Psoas muscle (tissue), 8 donors: ENCODE results near the gene TBCK. TPM values are rescaled to one million over a fixed set of nuclear protein-coding genes. Genes with fewer than 3 reads are reported as not detected.

ENCODE experiments used
- ATAC-seq, 4 donors: fragments of 200-7000 bp; cut with Tn5 transposase; one replicate each; pipeline ENCODE4 v1.9.1; 2020; ENCODE audit warnings: moderate library complexity in 3 of 4, mild to moderate bottlenecking in 2 of 4
- DNase-seq, 2 donors: peaks; one replicate each; pipeline ENCODE4 v3.0.0-alpha.2; 2020
- H3K27ac ChIP-seq: fragments of 200-600 bp; one replicate; pipeline ENCODE4 v1.8.0; 2022
- H3K27me3 ChIP-seq, 3 donors: fragments of 200-600 bp in 1 of 3; one replicate each; pipeline versions ENCODE4 v1.6.1 to v1.8.0; 2013 to 2022; ENCODE audit warnings: low read length in 2 of 3, mild to moderate bottlenecking in 2 of 3, moderate library complexity in 1 of 3; ENCODE audit not compliant: insufficient read depth in 3 of 3
- H3K36me3 ChIP-seq, 2 donors: fragments of 200-600 bp in 1 of 2; one replicate each; pipeline versions ENCODE4 v1.6.1 to v1.8.0; 2013 to 2022; ENCODE audit warnings: low read depth in 1 of 2, mild to moderate bottlenecking in 1 of 2, moderate library complexity in 1 of 2; ENCODE audit not compliant: insufficient read depth in 1 of 2
- H3K4me1 ChIP-seq: fragments of 200-600 bp; one replicate; pipeline ENCODE4 v1.8.0; 2022
- H3K4me3 ChIP-seq: fragments of 200-600 bp; one replicate; pipeline ENCODE4 v1.8.0; 2022; ENCODE audit warnings: mild to moderate bottlenecking
- H3K9me3 ChIP-seq: fragments of 200-600 bp; one replicate; pipeline ENCODE4 v1.8.0; 2022
- CTCF ChIP-seq: fragments of 200-600 bp; IDR thresholded peaks from one replicate; pipeline ENCODE4 v1.8.0; 2022; ENCODE audit warnings: antibody characterized with exemption
- WGBS, 3 donors: extraction: QIAGEN DNeasy Blood & Tissue Kit; methylation state at CpG; one replicate each; pipeline versions ENCODE4 v1.1.6 to v1.1.7; 2013; 5-methylcytosine and 5-hydroxymethylcytosine counted together
- intact Hi-C, 2 donors: fragments of 100-400 bp; cut with DNase I; formaldehyde crosslinking; loops; one replicate each; pipeline versions ENCODE4 v1.11.0 to v1.14.2; 2022
- polyA plus RNA-seq, 3 donors: library from polyadenylated mRNA; stranded (reverse); fragments of 200-250 nt; gene quantifications; one replicate each; pipeline ENCODE4 v1.2.3, GENCODE V29; 2013
- total RNA-seq, 4 donors: library from RNA; stranded (reverse); fragmentation: NEBNext Ultra II Directional in 2 of 4; extraction: Animal tissue kit (Norgen Biotek cat#: 25700) in 2 of 4; gene quantifications; one replicate each; pipeline versions ENCODE4 v1.2.1 to v1.2.4, GENCODE V29; 2021 to 2023
- donor health status: healthy with polysubstance abuse.
- donor health status: DM: no; HTN: no; CAD: no; lungs with moderate emphysema.
- donor health status: Bipolar disorder and iron deficiency.
- donor health status: healthy.
- donor health status: DM: yes; HTN: yes; CAD: no.
- donor health status: DM: no; HTN: no; CAD: no.
- donor health status: DM: no; HTN: no; CAD: no.
- donor health status: DM: yes; HTN: yes; CAD: no.

TBCK gene
- total and polyA plus RNA-seq, 7 donors: 1.9 to 16.8 (median 9.7) TPM

- no peak for TF ChIP-seq CTCF
- no peaks in the 10 kb centered on the region for H3K4me1 ChIP-seq
- ATAC-seq (no peak), DNase-seq (no peak)
- H3K36me3 ChIP-seq: peaks cover 6 to 46% of the 10 kb centered on the region in 2 donors
- intact Hi-C loops: no loop called here
- 97 to 98% (median 97%) methylated on average over 5 of the region's 5 CpGs for WGBS, 3 donors
- no peak overlapping the region for H3K27ac ChIP-seq
- H3K27me3 ChIP-seq: no peaks in the 10 kb centered on the region
- H3K4me3 ChIP-seq: no peak overlapping the region
- H3K9me3 ChIP-seq: no peaks in the 10 kb centered on the region
Measured at GRCh38 chr4:106291678-106292077, 24.3 kb downstream of the TBCK start.

- intact Hi-C loops: no loop called here
- no peak overlapping the region for H3K27ac ChIP-seq
Measured at GRCh38 chr4:106289737-106290136, 26.3 kb downstream of the TBCK start.

GRCh38 chr4:106287353-106287969 lies 28.5 kb downstream of the TBCK start:
- no peaks in the 10 kb centered on the region for H3K27me3 ChIP-seq
- DNase-seq: no peak
- no peaks in the 10 kb centered on the region for H3K9me3 ChIP-seq
- no peaks in the 10 kb centered on the region for H3K4me1 ChIP-seq
- H3K27ac ChIP-seq: no peak overlapping the region
- H3K4me3 ChIP-seq: no peak overlapping the region
- ATAC-seq: peak; percentile 36 to 60 (median 52)
- TF ChIP-seq CTCF: no peak
- H3K36me3 ChIP-seq: peaks cover 3 to 9% of the 10 kb centered on the region in 2 donors
- intact Hi-C loops: no loop called here

More at GRCh38 chr4:106289737-106290136, 26.3 kb downstream of the TBCK start:
- H3K4me3 ChIP-seq: no peak overlapping the region
- H3K27me3 ChIP-seq: no peaks in the 10 kb centered on the region
- TF ChIP-seq CTCF: no peak
- WGBS, 3 donors: 96 to 98% (median 97%) methylated on average over 2 of the region's 2 CpGs
- no peaks in the 10 kb centered on the region for H3K9me3 ChIP-seq
- DNase-seq (no peak), ATAC-seq (no peak)
- no peaks in the 10 kb centered on the region for H3K4me1 ChIP-seq
- peaks cover 6 to 31% of the 10 kb centered on the region in 2 donors for H3K36me3 ChIP-seq

GRCh38 chr4:106286611-106287010 lies 29.4 kb downstream of the TBCK start:
- H3K9me3 ChIP-seq: no peaks in the 10 kb centered on the region
- no peaks in the 10 kb centered on the region for H3K27me3 ChIP-seq
- DNase-seq (no peak), ATAC-seq (no peak)
- no peak for TF ChIP-seq CTCF
- no peak overlapping the region for H3K4me3 ChIP-seq
- intact Hi-C loops: no loop called here
- no peaks in the 10 kb centered on the region for H3K4me1 ChIP-seq
- no peak overlapping the region for H3K27ac ChIP-seq
- H3K36me3 ChIP-seq: peaks cover 1 to 4% of the 10 kb centered on the region in 2 donors
- WGBS, 3 donors: 94 to 98% (median 95%) methylated on average over 8 of the region's 8 CpGs

GRCh38 chr4:106284227-106284626 lies 31.8 kb downstream of the TBCK start:
- intact Hi-C loops: no loop called here
- no peaks in the 10 kb centered on the region for H3K27me3 ChIP-seq
- DNase-seq: no peak
- no peak overlapping the region for H3K27ac ChIP-seq
- no peak for ATAC-seq
- H3K4me1 ChIP-seq: no peaks in the 10 kb centered on the region
- WGBS, 3 donors: 57 to 71% (median 60%) methylated on average over 3 of the region's 3 CpGs
- TF ChIP-seq CTCF: no peak
- no peaks in the 10 kb centered on the region for H3K9me3 ChIP-seq
- H3K36me3 ChIP-seq: no peaks in the 10 kb centered on the region
- H3K4me3 ChIP-seq: no peak overlapping the region
